Activated CD8-positive, alpha-beta memory T cell treated with anti-CD3 and anti-CD28 coated beads, Interleukin-2, amount 50 U/mL, for 1 hour (primary cell): ENCODE results near the gene ADGRL3.
"Not testable (repeated sequence)": the region's sequence is repeated elsewhere in the genome, so short reads cannot be mapped to it uniquely, and the experiment has no call there.

ENCODE experiments used
- DNase-seq: peaks from one replicate; pipeline ENCODE4 v3.0.0-alpha.2; 2020; ENCODE audit errors: extremely low read depth

The ADGRL3 gene

DNA sequence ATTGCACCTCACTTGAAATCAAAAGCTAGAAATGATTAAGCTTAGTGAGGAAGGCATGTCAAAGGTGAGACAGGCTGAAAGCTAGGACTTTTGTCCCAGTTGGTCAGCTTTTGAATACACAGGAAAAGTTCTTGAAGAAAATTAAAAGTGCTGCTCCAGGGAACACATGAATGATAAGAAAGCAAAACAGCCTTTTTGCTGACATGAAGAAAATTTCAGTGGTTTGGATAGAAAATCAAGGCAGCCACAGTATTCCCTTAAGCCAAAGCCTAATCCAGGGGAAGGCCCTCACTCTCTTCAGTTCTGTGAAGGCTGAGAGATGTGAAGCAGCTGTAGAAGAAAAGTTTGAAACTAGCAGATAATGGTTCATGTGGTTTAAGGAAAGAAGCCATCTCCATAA lies 150.8 kb downstream of the ADGRL3 start:
- no peak for DNase-seq

DNA sequence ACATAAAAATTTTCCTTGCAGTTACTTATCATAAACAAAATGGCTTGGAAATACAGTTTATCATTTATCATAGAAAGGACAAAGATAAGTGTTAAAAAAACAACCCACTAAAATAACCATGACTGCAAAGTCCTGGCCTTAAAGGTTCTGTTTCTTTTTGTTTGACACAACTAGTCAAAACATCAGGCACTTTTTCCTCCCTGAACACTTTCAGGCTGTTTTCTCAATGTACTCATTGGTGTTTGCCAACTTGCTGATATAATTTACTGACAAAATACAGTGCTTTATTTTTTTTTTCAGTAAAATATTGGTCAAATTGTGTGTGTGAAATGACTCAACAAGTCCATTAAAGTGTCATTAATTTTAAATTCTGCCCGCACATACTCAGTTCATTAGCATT lies 156.6 kb downstream of the ADGRL3 start:
- DNase-seq: no peak

DNA sequence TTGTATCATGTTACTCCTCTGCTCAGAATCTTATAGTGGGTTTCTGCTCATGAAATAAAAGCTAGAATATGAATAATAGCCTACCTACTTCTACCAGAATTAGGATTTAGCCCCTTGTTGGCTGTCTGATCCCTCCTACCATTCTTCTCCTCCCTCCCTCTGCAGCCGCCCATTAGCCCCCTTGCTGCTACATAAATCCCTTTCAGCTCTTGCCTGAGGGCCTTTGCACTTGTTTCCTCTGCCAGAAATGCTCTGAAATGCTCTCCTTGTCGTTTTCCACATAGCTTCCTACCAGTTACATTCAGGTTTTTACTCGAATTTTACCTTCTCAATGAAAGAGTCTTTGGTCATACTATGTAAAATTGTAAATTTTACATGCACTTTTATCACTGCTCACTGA lies 159.2 kb downstream of the ADGRL3 start:
- DNase-seq: no peak

DNA sequence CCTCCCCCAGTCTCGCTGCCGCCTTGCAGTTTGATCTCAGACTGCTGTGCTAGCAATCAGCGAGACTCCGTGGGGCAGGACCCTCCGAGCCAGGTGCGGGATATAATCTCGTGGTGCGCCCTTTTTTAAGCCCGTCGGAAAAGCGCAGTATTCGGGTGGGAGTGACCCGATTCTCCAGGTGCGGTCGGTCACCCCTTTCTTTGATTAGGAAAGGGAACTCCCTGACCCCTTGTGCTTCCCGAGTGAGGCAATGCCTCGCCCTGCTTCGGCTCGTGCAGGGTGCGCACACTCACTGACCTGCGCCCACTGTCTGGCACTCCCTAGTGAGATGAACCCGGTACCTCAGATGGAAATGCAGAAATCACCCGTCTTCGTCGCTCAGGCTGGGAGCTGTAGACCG lies 172.7 kb downstream of the ADGRL3 start:
- DNase-seq: not testable (repeated sequence)

DNA sequence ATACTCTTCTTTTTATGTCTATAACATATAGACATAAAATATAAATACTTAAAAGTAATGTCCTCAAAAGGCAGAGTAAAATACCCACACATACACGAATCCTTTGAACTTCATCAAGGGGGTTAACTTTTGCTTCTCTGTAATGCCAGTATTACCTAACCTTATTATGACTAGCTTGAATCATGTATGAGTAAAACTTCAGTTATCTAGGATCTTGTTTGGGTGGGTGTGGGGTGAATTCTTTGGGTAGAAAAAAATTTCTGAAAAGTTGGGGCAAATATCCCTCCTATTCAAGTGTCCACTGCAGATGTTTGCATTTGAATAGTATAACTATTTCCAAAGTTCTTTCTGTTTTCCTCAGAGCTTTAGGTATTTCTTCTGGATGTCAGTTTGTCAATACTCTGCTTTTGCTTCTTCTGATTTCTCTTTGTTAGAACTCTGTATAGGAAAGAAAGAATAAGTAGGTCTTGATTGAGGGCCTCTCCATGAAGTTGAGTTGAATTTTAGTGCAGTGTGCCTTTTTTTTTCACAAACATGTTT lies 173.8 kb downstream of the ADGRL3 start:
- DNase-seq: no peak

DNA sequence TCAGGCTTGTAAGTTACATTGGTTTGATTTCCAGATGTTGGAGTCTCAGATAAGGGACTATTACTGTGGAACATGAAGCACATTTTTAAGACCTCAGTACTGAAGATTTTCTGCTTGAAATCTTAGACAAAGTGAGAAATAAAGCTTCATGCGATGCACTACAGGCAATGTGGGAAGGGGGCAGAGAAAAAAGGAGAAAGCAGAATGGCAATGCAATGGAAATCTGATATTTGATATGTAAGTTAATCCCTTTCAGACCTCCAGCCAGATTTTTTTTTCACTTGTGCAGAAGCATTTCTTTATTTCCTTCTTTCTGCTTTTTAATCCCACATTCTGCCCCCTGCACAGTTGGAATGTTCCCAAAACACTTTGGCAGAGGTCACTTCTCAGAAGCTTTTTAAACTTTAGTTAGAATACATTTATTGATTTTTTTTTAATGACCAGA lies 174.3 kb downstream of the ADGRL3 start:
- no peak for DNase-seq

DNA sequence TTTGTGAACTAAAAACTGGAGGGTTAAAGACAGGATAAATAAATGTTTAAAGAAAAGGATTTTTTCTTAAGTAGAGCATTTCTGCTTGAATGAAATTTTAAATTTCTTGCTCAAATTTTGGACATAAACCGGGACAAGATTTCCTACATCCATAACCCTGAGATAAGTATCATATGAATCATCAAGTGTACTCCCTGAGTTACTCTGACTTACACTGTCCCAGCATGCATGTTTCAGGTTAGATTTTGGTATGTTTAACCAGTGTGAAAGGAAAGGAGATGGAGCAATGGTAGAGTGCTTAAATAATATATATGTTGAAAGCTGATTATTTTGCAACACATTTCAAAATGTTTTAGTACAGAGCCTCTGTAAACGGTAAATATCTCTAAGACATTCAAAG lies 175.2 kb downstream of the ADGRL3 start:
- DNase-seq: no peak

DNA sequence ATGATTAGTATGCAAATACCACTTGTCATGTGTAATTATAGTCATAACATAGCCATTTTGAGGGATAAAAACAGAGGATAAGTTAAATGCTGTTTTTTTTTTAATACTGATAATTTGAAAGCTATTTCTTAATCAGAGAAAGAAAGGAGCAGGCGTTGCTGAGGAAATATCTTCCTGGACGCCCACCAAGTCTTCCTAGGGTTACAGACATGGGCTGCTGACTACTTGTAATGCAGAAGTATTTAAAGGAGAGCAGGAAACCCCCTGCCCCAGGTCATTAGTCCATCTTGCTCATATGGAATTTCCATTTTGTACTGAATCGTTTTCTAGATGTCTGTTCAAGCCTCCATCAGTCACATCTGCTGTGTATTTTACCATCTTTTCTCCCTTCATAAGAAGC lies 176.2 kb downstream of the ADGRL3 start:
- no peak for DNase-seq

DNA sequence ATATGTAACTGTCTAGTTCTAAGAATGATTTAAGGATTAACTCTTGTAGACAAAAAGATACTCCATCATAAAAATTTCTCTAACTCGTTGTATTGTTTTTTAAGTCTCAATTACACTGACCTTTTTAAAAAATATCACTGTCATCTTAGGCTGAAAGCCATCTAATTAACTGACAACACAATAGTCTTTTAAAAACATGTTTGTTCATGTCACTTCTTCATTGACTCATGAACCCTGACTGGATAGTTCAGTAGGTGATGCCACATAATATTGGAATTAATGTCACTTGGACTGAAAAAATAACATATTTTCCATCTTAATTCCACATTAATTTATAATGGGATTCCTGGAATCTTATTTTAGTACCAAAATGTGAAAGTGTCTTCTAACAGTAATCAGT lies 179.3 kb downstream of the ADGRL3 start:
- no peak for DNase-seq

DNA sequence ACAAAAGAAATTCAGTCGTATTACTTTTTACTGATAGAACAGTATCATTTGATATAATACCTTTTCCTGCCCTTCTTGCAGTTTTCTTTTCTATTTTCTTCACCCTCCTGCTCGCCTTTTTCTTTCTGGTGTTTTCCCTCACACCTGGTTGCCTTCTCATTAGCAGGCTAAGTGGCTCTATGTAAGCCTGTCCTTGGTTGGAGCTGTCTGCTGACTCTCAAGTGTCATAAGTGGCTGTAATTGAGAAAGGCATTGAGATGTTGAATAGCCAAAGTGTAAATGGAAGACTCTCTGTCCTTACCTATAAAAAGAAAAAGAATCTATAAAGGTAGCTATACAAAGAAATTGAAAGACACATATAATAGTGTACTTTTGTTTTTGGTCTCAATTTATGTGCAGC lies 180.7 kb downstream of the ADGRL3 start:
- DNase-seq: no peak

DNA sequence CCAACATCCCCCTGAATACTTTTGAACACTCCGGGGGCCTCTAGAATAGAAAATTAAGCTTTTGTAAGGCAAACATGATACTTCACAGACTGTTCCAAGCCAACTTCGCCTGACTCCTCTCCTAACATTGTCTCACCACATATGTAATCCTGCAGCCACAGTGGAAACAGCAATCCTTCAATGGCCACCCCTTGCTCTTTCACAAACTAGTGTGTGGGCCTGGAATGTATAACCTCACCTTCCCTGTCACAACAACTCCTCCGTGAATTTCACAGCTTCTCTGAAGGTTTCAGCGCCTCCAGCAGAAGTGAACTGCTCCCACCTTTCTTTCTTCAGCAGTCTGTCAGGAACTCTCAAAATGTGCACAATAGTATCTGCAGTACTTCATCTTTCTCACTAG lies 185.1 kb downstream of the ADGRL3 start:
- DNase-seq: no peak

DNA sequence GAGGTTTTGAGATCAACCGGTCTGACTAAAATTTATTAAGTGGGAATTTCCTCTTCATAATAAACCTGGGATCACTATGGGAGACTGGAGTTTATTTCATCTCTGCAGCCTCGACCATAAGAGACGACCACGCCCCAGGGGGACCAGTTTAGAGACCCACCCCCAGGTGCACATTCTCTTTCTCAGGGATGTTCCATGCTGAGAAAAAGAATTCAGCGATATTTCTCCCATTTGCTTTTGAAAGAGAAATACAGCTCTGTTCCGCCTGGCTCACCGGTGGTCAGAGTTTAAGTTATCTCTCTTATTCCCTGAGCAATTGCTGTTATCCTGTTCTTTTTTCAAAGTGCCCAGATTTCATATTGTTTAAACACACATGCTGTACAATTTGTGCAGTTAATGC lies 187.2 kb downstream of the ADGRL3 start:
- not testable (repeated sequence) for DNase-seq

DNA sequence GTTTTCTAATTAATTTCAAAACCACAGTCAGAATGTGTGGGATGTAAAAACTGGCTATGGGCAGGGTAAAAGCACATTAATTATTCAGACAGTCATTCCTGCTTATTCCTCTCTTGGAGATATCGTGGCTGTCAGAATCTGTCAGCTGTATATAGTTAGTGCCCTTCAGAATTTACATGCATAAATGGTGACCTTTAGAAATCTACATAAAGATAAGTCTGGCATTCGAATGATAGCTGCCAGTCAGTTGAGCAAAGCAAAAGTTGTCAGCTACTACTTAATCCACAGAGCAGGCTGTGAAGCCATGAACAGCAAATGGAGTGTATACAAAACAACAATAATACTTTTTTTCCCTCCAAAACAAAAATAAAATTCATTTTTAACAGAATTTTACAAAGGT lies 189.5 kb downstream of the ADGRL3 start:
- DNase-seq: no peak

DNA sequence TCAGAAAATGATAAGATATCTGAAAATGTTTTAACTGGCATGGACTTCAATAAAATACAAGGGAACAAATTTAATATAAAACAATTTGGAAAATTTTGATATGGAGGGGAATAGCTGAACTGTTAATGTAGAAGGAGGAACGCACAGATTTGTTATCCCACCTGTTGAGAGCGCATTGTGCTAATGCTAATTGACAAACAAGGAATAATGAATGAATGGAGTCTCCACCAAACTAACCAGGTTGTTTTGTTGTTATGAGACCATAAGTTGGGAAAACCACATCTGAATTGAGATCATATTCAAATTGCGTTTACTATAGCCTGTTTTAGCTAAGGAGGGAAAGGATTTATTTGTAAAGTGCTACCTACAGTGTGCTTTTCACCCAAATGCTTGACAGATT lies 195.6 kb downstream of the ADGRL3 start:
- DNase-seq: no peak

DNA sequence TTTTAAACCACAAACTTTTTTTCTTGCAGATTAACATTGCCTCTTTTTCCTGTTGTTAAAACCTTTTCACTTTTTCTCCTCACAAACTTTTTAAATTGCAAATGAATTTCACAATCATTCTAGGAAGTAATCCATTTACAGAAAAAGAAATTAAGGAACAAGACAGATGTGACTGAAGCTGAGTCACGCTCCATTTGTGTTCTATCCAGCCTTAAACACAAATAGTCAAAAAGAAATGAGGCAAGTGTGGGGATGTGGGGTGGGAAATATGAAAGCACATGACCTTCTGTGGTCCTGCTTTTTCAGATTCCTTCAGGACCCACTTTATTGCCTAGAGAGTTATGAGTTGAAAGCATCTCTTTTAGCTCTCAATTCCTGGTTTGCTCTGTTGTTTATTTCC lies 197.0 kb downstream of the ADGRL3 start:
- DNase-seq: no peak

DNA sequence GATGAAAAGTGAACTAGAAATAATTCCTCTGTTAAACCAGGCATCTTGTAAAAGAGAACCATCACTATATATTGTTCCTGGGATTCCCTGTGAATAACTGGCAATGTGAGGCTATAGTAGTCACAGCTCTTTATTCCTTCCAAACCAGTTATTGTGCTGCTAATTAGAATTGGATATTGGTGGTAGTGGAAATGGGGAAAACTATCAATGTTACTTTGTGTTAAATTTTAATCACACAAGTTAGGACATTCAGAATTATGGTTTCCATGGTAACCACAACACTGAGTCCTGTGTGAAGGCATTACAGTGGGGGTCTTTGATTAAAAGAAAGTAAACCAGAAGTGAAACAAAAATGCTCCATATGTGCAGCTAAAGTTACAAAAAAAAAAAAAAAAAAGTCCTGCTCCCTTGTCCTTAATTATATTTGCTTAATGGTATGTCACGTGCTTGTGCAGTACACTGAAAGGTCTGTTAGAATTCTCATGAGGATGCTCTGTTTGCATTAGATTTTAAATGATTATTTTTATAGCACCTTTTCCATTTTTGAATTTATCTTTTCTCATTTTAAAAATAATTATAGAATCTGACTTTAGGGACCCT lies 200.4 kb downstream of the ADGRL3 start:
- no peak for DNase-seq

DNA sequence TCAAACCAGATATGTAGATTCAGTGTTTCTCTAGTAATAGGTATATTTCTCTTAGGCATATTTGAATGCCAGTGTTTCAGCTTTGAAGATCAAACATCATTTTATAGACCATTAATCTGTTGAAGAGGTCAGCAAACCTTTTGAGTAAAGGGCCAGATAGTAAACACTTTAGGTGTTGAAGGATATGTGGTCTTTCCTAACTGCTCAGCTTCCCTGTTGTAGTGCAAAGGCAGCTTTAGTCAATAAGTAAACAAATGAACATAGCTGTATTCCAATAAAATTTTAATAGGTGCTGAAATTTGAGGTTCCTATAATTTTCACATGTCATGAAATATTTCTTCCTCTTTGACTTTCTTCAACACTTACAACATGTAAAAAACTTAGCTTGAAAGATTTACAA lies 201.6 kb downstream of the ADGRL3 start:
- DNase-seq: no peak

DNA sequence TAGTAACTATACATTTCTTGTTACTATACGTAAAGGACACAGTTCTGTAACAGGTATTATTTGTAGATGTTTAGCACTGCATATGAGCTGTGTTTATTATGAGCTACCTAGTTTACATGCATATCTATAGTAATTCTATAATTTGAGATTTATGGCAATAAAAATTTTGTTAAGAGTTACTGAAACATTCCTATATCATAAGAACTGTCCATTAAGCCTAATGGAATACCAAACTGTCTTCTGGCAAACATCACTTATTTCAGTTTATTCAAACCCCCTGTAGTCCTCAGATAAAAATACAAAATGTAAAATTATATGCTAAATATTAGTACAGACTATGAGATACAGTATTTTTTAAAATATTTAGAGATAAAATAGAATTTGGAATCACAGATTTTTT lies 205.2 kb downstream of the ADGRL3 start:
- no peak for DNase-seq

DNA sequence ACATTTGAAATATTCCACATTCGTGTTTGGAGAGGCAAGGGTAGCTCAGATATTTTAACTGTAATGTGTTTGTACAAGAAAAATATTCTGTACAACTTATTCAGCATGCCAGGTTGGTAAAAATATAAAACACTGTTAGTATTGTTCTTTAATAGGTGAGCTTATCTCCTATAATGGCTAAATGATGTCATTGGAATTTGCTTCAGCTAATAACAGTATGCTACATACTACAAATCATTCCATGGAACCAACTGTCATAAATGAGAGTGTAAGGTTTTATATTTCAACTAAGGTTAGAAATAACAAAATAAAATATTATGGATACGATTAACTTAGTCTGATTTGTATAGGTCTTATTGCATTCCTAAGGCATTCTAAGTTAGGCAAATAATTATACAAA lies 206.6 kb downstream of the ADGRL3 start:
- DNase-seq: no peak

DNA sequence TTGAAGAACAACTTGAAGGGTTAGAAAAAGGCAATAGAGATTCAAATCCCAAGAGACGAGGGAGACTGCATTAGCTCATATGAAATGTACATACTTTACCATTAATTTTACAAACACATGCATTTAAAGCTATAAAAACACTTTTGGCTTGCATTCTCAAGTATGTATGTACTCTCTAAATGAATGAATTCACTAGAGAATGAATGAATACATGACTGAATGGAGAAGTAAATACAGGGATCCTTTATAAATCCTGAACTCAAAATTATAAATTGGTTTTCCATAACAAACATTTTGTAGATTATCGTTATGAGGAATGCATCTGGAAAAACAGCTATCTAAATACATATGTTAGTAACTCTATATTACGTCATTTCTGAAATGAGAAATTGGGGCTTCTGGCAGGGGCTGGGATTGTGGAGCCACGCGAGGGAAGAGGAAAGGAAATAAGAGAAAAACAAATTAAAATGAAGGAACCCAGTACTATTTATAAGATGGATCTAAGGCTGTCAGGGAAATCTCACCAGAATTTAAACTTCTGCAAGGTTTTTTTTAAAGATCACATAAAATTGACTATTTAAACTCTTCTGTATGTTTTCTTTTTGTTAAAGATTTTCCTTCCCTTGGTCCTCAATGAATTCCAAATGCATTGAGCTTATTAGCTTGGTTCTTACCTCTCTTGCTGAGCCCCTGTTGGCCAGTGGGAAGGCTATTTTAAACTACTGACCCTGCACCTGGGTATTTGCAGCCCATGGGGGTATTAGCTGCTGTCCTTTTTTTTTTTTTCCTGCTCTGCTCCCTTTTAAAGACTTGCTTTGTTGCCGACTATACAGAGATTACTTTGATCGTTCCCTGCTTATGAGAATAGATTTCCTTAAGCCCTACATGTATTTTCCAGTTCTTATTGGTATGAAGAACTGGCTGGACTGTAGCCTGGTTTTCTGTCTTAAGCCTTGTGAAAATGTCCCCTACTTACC lies 207.8 kb downstream of the ADGRL3 start:
- no peak for DNase-seq

DNA sequence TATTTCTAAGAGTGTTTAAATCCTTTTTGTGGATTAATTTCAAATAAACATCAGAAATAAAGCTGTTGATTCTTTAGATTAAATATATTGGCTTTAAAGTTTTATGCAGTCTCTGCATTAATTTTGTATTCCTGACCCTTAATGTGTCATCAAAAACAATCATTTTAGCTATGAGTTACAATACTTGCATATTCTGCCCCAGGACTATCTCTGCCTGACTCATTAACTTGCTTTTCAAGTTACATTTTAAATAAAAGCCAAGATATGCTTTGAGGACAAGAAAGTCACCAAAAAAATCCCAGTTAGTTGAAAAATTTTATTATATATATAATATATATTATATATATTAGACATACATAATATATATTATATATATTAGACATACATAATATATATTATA lies 208.7 kb downstream of the ADGRL3 start:
- DNase-seq: no peak

DNA sequence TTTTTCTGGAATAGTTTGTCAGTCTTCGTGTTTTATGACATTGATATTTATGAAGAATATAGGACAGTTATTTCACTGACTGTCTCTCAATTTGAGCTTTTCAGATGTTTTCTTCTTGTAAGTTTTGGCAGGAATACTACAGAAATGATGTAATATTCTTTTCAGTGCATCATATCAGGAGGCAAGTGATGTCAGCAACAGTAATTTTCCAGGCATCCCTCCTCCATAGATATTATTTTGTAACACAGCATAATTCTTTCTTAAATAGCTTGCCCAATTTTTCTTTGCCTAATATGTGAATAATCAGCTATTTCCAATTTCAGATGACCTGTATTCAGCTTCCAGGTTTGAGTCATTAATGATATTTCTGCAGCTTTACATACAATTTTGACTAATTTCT lies 211.1 kb downstream of the ADGRL3 start:
- DNase-seq: no peak

DNA sequence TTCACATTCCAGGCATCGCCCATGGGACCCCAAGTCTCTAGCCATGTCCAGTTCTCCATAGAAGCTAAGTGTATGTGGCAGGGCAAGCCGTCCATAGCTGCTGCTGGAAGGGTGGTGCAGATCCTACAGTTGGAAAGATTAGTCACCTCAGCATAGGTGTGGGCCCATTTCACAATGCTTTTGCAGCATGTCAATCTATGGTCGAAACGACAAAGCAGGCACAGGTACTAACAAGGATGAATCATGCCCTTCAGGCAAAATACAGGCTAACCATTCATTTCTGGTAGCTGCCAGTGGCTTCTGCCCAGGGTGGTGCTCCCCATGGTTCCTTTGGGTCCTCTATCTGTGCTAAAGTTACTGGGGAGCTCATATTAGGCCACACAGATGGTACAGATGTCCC lies 225.2 kb downstream of the ADGRL3 start:
- DNase-seq: no peak
